A673 (cell line): ENCODE data around the gene SRPK1.

ENCODE experiments used
- CTCF ChIP-seq: fragments of 300-800, 200-600 bp; sonication (generic); conservative IDR thresholded peaks from 2 replicates; pipeline ENCODE4 v1.5.1; 2017; ENCODE audit warnings: low read depth, mild to moderate bottlenecking, antibody characterized with exemption, low read length, moderate library complexity, mixed read lengths
- EZH2 ChIP-seq: fragments of 200-600 bp; sonication (generic); IDR thresholded peaks from 2 replicates; pipeline ENCODE4 v1.6.1; 2017; ENCODE audit warnings: borderline replicate concordance, low read depth, mild to moderate bottlenecking, mixed read lengths, antibody characterized with exemption, low read length; ENCODE audit not compliant: poor library complexity, severe bottlenecking

- TF ChIP-seq CTCF (no peak), EZH2 (no peak)
Measured at GRCh38 chr6:35903679-35904078, 17.2 kb downstream of the SRPK1 start.
